Measurements from ENCODE around the gene KCNJ16. TPM values are rescaled to one million over a fixed set of nuclear protein-coding genes. Genes with fewer than 3 reads are reported as not detected.
"Not testable (repeated sequence)": the region's sequence is repeated elsewhere in the genome, so short reads cannot be mapped to it uniquely, and the experiment has no call there.

Gene KCNJ16
- total RNA-seq, 1 donor = not detected

DNA sequence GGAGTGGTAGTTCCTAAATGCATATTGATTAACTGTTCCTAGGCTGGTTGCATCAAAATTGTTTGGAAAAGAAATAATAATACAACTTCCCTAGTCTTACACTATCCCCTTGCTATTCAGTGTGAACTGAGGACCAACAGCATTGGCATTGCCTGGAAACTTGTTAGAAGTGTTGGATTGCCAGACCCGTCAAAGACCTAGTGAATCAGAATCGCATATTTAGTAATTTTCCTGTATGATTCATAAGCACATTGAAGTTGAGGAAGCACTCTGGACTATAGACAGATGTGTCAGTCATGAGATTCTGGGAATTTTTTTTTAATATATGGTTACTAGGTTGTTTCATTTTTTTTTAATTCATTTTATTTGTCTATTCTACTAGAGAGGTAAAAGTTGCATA is 34.7 kb upstream of the KCNJ16 start:
- Histone ChIP-seq H4K20me1 (ENCODE audit: insufficient read depth, low read length) (no peaks in the 10 kb centered on the region), H3K4me2 (ENCODE audit: insufficient read depth, low read length) (no peak overlapping the region), H3K4me3 (ENCODE audit: insufficient read depth, low read length) (no peak overlapping the region), H3K79me2 (ENCODE audit: insufficient read depth, low read length) (no peaks in the 10 kb centered on the region), H3K27me3 (ENCODE audit: insufficient read depth, low read length) (no peaks in the 10 kb centered on the region), H3K27ac (ENCODE audit: low read depth, low read length) (no peak overlapping the region), H3K4me1 (ENCODE audit: insufficient read depth, low read length) (peaks cover 4% of the 10 kb centered on the region), H2AFZ (ENCODE audit: low read length) (no peak overlapping the region), H3K9me3 (ENCODE audit: low read depth, low read length) (no peaks in the 10 kb centered on the region), H3K36me3 (ENCODE audit: insufficient read depth, low read length) (no peaks in the 10 kb centered on the region)
- TF ChIP-seq, protein P1, sequence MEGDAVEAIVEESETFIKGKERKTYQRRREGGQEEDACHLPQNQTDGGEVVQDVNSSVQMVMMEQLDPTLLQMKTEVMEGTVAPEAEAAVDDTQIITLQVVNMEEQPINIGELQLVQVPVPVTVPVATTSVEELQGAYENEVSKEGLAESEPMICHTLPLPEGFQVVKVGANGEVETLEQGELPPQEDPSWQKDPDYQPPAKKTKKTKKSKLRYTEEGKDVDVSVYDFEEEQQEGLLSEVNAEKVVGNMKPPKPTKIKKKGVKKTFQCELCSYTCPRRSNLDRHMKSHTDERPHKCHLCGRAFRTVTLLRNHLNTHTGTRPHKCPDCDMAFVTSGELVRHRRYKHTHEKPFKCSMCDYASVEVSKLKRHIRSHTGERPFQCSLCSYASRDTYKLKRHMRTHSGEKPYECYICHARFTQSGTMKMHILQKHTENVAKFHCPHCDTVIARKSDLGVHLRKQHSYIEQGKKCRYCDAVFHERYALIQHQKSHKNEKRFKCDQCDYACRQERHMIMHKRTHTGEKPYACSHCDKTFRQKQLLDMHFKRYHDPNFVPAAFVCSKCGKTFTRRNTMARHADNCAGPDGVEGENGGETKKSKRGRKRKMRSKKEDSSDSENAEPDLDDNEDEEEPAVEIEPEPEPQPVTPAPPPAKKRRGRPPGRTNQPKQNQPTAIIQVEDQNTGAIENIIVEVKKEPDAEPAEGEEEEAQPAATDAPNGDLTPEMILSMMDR (IDR thresholded peaks at IDR 0.05; ENCODE audit: extremely low read depth, low read depth, low read length) = no peak
- no peak for DNase-seq (ENCODE audit: insufficient read length, low spot score, missing footprints)

DNA sequence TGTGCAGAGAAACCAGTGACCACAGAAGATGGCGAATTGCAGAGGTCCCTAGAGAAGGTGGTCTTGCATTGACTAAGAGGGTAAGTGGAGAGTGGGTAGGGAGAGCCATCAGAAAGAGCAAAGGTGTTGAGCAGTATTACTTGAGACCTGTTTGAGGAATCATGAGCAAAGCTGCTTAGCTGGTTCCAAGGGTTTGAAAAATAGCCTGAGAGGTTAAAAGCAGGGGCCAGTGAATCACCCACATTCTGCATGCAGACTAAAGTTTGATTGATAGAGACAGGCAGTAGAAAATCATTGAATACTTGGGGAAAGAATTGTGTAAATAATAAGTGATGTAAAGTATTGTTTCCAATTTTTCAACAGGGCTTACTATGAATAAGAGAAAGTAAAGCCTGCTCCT is 34.0 kb upstream of the KCNJ16 start:
- Histone ChIP-seq H2AFZ (ENCODE audit: low read length) (no peak overlapping the region), H3K27ac (ENCODE audit: low read depth, low read length) (no peak overlapping the region), H3K36me3 (ENCODE audit: insufficient read depth, low read length) (no peaks in the 10 kb centered on the region), H4K20me1 (ENCODE audit: insufficient read depth, low read length) (no peaks in the 10 kb centered on the region), H3K4me2 (ENCODE audit: insufficient read depth, low read length) (no peak overlapping the region), H3K4me1 (ENCODE audit: insufficient read depth, low read length) (peaks cover 4% of the 10 kb centered on the region), H3K79me2 (ENCODE audit: insufficient read depth, low read length) (no peaks in the 10 kb centered on the region), H3K4me3 (ENCODE audit: insufficient read depth, low read length) (no peak overlapping the region), H3K9me3 (ENCODE audit: low read depth, low read length) (no peaks in the 10 kb centered on the region), H3K27me3 (ENCODE audit: insufficient read depth, low read length) (no peaks in the 10 kb centered on the region)
- no peak for DNase-seq (ENCODE audit: insufficient read length, low spot score, missing footprints)
- TF ChIP-seq, protein P1 (IDR thresholded peaks at IDR 0.05; ENCODE audit: extremely low read depth, low read depth, low read length) = no peak

DNA sequence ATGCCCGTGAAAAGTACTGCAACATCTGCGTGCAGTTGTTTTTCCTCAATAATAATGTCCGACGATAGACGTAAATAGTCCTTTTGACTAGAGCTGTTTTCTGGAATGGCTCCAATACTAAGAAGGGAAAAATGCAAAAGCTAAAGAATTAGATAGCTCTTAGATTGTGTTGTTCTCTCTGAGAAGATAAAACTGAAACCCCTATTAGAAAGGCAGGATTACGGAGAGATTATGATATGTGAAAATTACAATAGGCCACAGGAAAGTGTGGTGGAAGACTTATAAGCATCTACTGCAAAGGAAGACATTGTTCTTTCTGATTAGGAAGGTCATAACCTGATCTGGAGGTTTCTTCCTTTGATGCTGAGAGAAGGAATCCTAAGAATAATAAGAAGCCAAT is 33.5 kb upstream of the KCNJ16 start:
- peaks cover 4% of the 10 kb centered on the region for H3K4me1 ChIP-seq (ENCODE audit: insufficient read depth, low read length)
- no peak overlapping the region for H3K4me3 ChIP-seq (ENCODE audit: insufficient read depth, low read length)
- TF ChIP-seq, protein P1 (IDR thresholded peaks at IDR 0.05; ENCODE audit: extremely low read depth, low read depth, low read length) = no peak
- no peaks in the 10 kb centered on the region for H3K79me2 ChIP-seq (ENCODE audit: insufficient read depth, low read length)
- no peaks in the 10 kb centered on the region for H4K20me1 ChIP-seq (ENCODE audit: insufficient read depth, low read length)
- no peak overlapping the region for H2AFZ ChIP-seq (ENCODE audit: low read length)
- DNase-seq (ENCODE audit: insufficient read length, low spot score, missing footprints) = no peak
- H3K4me2 ChIP-seq (ENCODE audit: insufficient read depth, low read length) = no peak overlapping the region
- H3K27me3 ChIP-seq (ENCODE audit: insufficient read depth, low read length) = no peaks in the 10 kb centered on the region
- no peak overlapping the region for H3K27ac ChIP-seq (ENCODE audit: low read depth, low read length)
- no peaks in the 10 kb centered on the region for H3K9me3 ChIP-seq (ENCODE audit: low read depth, low read length)
- H3K36me3 ChIP-seq (ENCODE audit: insufficient read depth, low read length) = no peaks in the 10 kb centered on the region

DNA sequence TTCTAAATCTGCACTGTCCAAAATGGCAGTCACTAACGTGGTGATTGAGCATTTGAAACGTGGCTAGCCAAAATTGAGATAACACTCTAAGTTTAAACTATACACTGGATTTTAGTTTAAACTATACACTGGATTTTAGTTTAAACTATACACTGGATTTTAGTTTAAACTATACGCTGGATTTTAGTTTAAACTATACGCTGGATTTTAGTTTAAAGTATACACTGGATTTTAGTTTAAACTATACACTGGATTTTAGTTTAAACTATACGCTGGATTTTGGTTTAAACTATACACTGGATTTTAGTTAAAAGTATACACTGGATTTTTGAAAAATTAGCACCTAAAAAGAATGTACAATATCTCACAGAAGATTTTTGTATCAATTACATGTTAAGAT is 29.2 kb upstream of the KCNJ16 start:
- H3K4me2 ChIP-seq (ENCODE audit: insufficient read depth, low read length); H3K9me3 ChIP-seq (ENCODE audit: low read depth, low read length); H3K4me1 ChIP-seq (ENCODE audit: insufficient read depth, low read length); H3K27me3 ChIP-seq (ENCODE audit: insufficient read depth, low read length); H2AFZ ChIP-seq (ENCODE audit: low read length); H3K27ac ChIP-seq (ENCODE audit: low read depth, low read length); H3K36me3 ChIP-seq (ENCODE audit: insufficient read depth, low read length); DNase-seq (ENCODE audit: insufficient read length, low spot score, missing footprints); H3K4me3 ChIP-seq (ENCODE audit: insufficient read depth, low read length); H4K20me1 ChIP-seq (ENCODE audit: insufficient read depth, low read length); H3K79me2 ChIP-seq (ENCODE audit: insufficient read depth, low read length): not testable (repeated sequence)

Data from osteoblast (primary cell).